G401 (cell line): ENCODE measurements around the gene ADNP2. TPM values are rescaled to one million over a fixed set of nuclear protein-coding genes. Genes with fewer than 3 reads are reported as not detected.

Source experiments
- DNase-seq: peaks from one replicate; pipeline ENCODE4 v3.0.0-alpha.2; 2015; ENCODE audit warnings: low spot score
- in situ Hi-C: cut with HindIII; loops from 2 replicates; pipeline ENCODE4 v1.10.0; 2016; ENCODE audit warnings: low sequenced_read_pairs, mixed read lengths
- total RNA-seq: library from RNA; depleted of rRNA; stranded (reverse); fragments of >200 nt; shearing (Covaris generic); gene quantifications from 2 replicates; pipeline ENCODE4 v1.2.3, GENCODE V29; 2014; rRNA removed

Gene ADNP2
- total RNA-seq, 1 experiment from 2014 or later = 27.3 TPM

GRCh38 chr18:80181642-80182461, 72.8 kb downstream of the ADNP2 start:
- in situ Hi-C loops = no loop called here
- DNase-seq = no peak

GRCh38 chr18:80182855-80183254, 73.8 kb downstream of the ADNP2 start:
- in situ Hi-C loops = no loop called here
- DNase-seq = no peak

DNA sequence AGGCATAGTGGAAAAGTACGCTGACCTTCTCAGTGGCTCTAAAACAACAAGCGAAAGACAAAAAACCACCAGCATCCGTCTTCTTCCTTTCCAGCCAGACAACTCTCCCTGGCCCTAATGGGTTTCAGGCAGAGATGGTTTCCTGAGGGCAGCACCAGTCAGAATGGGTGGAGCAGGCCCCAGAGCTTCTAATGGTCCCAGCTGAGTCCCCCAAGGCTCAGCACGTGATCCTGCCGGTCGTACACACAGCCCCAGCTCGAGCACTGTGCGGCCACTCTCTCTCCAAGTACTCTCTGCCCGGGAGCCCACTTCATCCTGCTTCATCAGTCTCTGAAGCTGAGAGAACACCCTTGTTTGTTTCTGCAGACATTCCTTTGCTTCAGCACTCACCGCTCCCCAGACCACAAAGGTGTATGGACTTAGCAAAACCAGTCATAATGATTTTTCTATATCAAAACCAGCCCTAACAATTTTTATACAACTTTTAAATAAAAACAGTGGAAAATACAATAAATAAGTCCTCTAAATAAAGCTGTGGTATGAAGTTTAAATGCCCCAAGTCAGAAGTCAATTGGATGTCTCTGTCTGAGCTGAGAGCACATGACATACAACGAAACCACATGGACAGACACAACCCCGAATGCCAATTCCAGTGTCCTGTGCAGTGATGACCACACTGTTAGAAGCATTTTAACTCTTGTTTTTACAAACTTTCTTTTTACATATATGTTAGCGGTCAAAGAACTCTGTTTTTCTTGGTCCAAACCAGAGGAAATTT, 74.4 kb downstream of the ADNP2 start:
- DNase-seq = no peak
- in situ Hi-C loops = no loop called here

DNA sequence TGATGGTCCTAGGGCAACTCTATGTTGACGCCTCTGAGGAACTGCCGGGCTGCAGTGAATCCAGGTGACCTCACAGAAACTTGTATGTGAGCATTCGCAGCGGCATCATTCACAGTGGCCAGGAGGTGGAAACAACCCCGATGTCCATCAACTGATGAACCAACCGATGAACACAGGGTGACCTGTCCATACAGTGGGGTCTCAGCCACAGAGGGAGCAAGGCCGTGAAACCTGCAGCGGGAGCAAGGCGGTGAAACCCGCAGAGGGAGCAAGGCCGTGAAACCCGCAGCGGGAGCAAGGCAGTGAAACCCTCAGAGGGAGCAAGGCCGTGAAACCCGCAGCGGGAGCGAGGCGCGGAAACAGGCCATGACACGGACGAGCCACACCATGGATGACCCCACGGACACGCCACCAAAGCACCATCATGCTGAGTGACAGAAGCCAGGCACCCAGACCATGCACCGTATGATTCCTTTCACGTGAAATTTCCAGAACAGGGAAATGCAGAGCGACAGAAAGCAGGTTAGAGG, 75.2 kb downstream of the ADNP2 start:
- in situ Hi-C loops = no loop called here
- DNase-seq = no peak

DNA sequence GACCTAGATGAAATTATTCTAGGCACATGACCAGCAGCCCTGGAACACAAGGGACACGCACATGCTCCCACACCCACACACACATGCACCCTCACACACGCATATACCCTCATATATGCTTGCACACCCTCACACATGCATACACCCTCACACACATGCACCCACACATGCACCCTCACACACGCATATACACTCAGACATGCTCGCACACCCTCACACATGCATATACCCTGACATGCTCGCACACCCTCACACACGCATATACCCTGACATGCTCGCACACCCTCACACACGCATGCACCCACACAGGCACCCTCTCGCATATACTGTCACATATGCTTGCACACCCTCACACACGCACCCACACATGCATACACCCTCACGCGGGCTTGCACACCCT, 76.5 kb downstream of the ADNP2 start:
- in situ Hi-C loops = no loop called here
- no peak for DNase-seq

GRCh38 chr18:80187956-80188642, 79.0 kb downstream of the ADNP2 start:
- in situ Hi-C loops = no loop called here
- no peak for DNase-seq

GRCh38 chr18:80188643-80189530, 79.8 kb downstream of the ADNP2 start:
- no peak for DNase-seq
- in situ Hi-C loops = no loop called here

DNA sequence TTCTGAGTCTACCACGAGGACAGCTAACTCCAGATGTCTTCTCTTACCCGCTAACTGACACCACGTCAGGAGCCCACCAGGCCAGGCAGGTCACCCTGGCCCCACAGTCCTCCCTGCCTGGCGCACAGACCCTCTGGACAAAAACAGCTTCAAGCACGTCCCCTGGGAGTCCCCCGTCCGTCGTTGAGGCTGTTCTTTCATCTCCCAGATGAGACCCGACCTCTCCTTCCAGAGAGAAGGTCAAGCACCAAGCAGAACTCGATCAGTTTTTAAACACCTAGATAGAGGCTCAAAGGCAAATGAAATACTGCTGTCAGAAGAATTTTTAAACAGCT, 80.4 kb downstream of the ADNP2 start:
- no peak for DNase-seq
- in situ Hi-C loops = no loop called here

Other genes with a start within 250 kb of the ADNP2 start
- gene SLC66A2, start 157.6 kb upstream of the ADNP2 start, total RNA-seq = 65.7 and 94.9 TPM in 2 replicates
- gene HSBP1L1, start 144.6 kb upstream of the ADNP2 start, total RNA-seq = 31.6 and 32.7 TPM in 2 replicates
- gene TXNL4A, start 120.7 kb upstream of the ADNP2 start, total RNA-seq = 170 and 209 TPM in 2 replicates
- gene RBFA, start 74.8 kb upstream of the ADNP2 start, total RNA-seq = 45.1 and 48.6 TPM in 2 replicates
- gene PARD6G, start 138.3 kb downstream of the ADNP2 start, total RNA-seq = 8.3 and 9.2 TPM in 2 replicates